Measurements from ENCODE around the gene CLEC1A. TPM values are rescaled to one million over a fixed set of nuclear protein-coding genes. Genes with fewer than 3 reads are reported as not detected.

The CLEC1A gene
- total and polyA plus RNA-seq, 2 donors (not counting 1 experiment from before 2014, with no cell fraction given): 0.08 TPM; not detected in 1

DNA sequence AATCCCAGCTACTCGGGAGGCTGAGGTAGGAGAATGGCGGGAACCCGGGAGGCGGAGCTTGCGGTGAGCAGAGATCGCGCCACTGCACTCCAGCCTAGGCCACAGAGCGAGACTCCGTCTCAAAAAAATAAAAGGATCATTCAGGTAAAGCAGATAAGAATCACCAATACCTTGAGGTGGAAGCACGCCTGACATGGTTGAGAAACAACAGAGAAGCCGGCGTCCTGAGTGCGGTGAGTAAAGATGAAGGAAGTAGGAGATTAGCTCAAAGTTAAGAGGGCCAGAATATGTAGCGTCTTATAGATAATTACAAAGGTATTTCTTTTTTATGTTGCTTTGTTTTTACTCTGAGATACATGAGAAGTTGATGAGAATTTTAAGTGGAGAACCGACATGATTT lies 16.5 kb upstream of the CLEC1A start:
- Histone ChIP-seq H3K27me3 (ENCODE audit: control insufficient read depth, insufficient read depth, low read length) (no peaks in the 10 kb centered on the region), H3K9me3 (ENCODE audit: control insufficient read depth, insufficient read depth, low read depth, low read length) (no peaks in the 10 kb centered on the region), H3K4me3 (replicated peaks in 1 of 4; ENCODE audit: control extremely low read depth in 1 of 4, insufficient read depth in 1 of 4, low read depth in 3 of 4, low read length in 4 of 4) (no peak overlapping the region), H3K4me1 (ENCODE audit: control insufficient read depth, extremely low read depth, insufficient read depth, low read length) (no peaks in the 10 kb centered on the region), H2AFZ (ENCODE audit: low read length) (no peak overlapping the region), H4K20me1 (ENCODE audit: control insufficient read depth, extremely low read depth, insufficient read depth, low read length) (no peaks in the 10 kb centered on the region), H3K27ac (ENCODE audit: insufficient read depth, low read length) (no peak overlapping the region), H3K4me2 (ENCODE audit: extremely low read depth, insufficient read depth, low read length) (no peak overlapping the region), H3K9ac (ENCODE audit: insufficient read depth, low read length) (no peak overlapping the region), H3K36me3 (ENCODE audit: control insufficient read depth, insufficient read depth, low read length) (no peaks in the 10 kb centered on the region), H3K79me2 (ENCODE audit: control insufficient read depth, insufficient read depth, low read length) (no peaks in the 10 kb centered on the region)
- DNase-seq (ENCODE audit: low read depth in 2 of 2): no peak
- TF ChIP-seq EZH2 (IDR thresholded peaks at IDR 0.05; ENCODE audit: low read length, missing control alignments) (no peak), CTCF (conservative IDR thresholded peaks at IDR 0.05 in 1 of 2, IDR thresholded peaks at IDR 0.05 in 1 of 2; ENCODE audit: low read depth in 1 of 2, low read length in 2 of 2) (no peak)

GRCh38 chr12:10113920-10114319 lies 15.1 kb upstream of the CLEC1A start:
- no peaks in the 10 kb centered on the region for H3K27me3 ChIP-seq (ENCODE audit: control insufficient read depth, insufficient read depth, low read length)
- DNase-seq (ENCODE audit: low read depth in 2 of 2): no peak
- no peak overlapping the region for H3K27ac ChIP-seq (ENCODE audit: insufficient read depth, low read length)
- H4K20me1 ChIP-seq (ENCODE audit: control insufficient read depth, extremely low read depth, insufficient read depth, low read length): no peaks in the 10 kb centered on the region
- no peak overlapping the region for H3K4me3 ChIP-seq (replicated peaks in 1 of 4; ENCODE audit: control extremely low read depth in 1 of 4, insufficient read depth in 1 of 4, low read depth in 3 of 4, low read length in 4 of 4)
- H3K4me1 ChIP-seq (ENCODE audit: control insufficient read depth, extremely low read depth, insufficient read depth, low read length): no peaks in the 10 kb centered on the region
- no peaks in the 10 kb centered on the region for H3K36me3 ChIP-seq (ENCODE audit: control insufficient read depth, insufficient read depth, low read length)
- H3K4me2 ChIP-seq (ENCODE audit: extremely low read depth, insufficient read depth, low read length): no peak overlapping the region
- H2AFZ ChIP-seq (ENCODE audit: low read length): no peak overlapping the region
- no peaks in the 10 kb centered on the region for H3K9me3 ChIP-seq (ENCODE audit: control insufficient read depth, insufficient read depth, low read depth, low read length)
- no peak for TF ChIP-seq EZH2 (IDR thresholded peaks at IDR 0.05; ENCODE audit: low read length, missing control alignments)
- no peak for TF ChIP-seq CTCF (conservative IDR thresholded peaks at IDR 0.05 in 1 of 2, IDR thresholded peaks at IDR 0.05 in 1 of 2; ENCODE audit: low read depth in 1 of 2, low read length in 2 of 2)
- no peaks in the 10 kb centered on the region for H3K79me2 ChIP-seq (ENCODE audit: control insufficient read depth, insufficient read depth, low read length)
- H3K9ac ChIP-seq (ENCODE audit: insufficient read depth, low read length): no peak overlapping the region

DNA sequence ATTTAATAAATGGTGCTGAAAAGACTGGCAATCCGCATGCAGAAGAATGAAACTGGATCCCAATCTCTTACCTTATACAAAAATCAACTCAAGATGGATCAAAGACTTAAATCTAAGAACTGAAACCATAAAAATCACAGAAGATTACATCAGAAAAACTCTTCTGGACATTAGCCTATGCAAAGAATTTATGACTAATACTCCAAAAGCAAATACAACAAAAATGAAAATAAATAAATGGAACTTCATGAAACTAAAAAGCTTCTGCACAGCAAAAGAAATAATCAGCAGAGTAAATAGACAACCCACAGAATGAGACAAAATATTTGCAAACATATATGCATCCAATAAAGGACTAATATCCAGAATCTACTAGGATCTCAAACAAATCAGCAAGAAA lies 14.3 kb upstream of the CLEC1A start:
- Histone ChIP-seq H4K20me1 (ENCODE audit: control insufficient read depth, extremely low read depth, insufficient read depth, low read length) (no peaks in the 10 kb centered on the region), H3K79me2 (ENCODE audit: control insufficient read depth, insufficient read depth, low read length) (no peaks in the 10 kb centered on the region), H2AFZ (ENCODE audit: low read length) (no peak overlapping the region), H3K4me1 (ENCODE audit: control insufficient read depth, extremely low read depth, insufficient read depth, low read length) (no peaks in the 10 kb centered on the region), H3K27me3 (ENCODE audit: control insufficient read depth, insufficient read depth, low read length) (no peaks in the 10 kb centered on the region), H3K9ac (ENCODE audit: insufficient read depth, low read length) (no peak overlapping the region), H3K4me3 (replicated peaks in 1 of 4; ENCODE audit: control extremely low read depth in 1 of 4, insufficient read depth in 1 of 4, low read depth in 3 of 4, low read length in 4 of 4) (no peak overlapping the region), H3K36me3 (ENCODE audit: control insufficient read depth, insufficient read depth, low read length) (no peaks in the 10 kb centered on the region), H3K9me3 (ENCODE audit: control insufficient read depth, insufficient read depth, low read depth, low read length) (no peaks in the 10 kb centered on the region), H3K27ac (ENCODE audit: insufficient read depth, low read length) (no peak overlapping the region), H3K4me2 (ENCODE audit: extremely low read depth, insufficient read depth, low read length) (no peak overlapping the region)
- peak in 1 of 2 donors; percentile 64 for DNase-seq (ENCODE audit: low read depth in 2 of 2)
- TF ChIP-seq CTCF (conservative IDR thresholded peaks at IDR 0.05 in 1 of 2, IDR thresholded peaks at IDR 0.05 in 1 of 2; ENCODE audit: low read depth in 1 of 2, low read length in 2 of 2) (no peak), EZH2 (IDR thresholded peaks at IDR 0.05; ENCODE audit: low read length, missing control alignments) (no peak)
